Upper lobe of left lung (tissue), 6 donors: ENCODE results near the gene SPATA46. TPM values are rescaled to one million over a fixed set of nuclear protein-coding genes. Genes with fewer than 3 reads are reported as not detected.

Source experiments
- ATAC-seq, 2 donors: fragments of 200-7000 bp; cut with Tn5 transposase; one replicate each; pipeline ENCODE4 v1.9.1; 2022; ENCODE audit warnings: mild to moderate bottlenecking in 2 of 2, moderate library complexity in 2 of 2; ENCODE audit not compliant: low FRiP score in 2 of 2
- DNase-seq, 2 donors: peaks; one replicate each; pipeline ENCODE4 v3.0.0-alpha.2; 2019 to 2020
- H3K27ac ChIP-seq, 4 donors: fragments of 200-600 bp; sonication (generic); one replicate each; pipeline ENCODE4 v1.5.1; 2016 to 2019
- H3K27me3 ChIP-seq, 4 donors: fragments of 200-600 bp; sonication (generic); one replicate each; pipeline ENCODE4 v1.5.1; 2017 to 2019
- H3K36me3 ChIP-seq, 4 donors: fragments of 200-600 bp; sonication (generic); one replicate each; pipeline ENCODE4 v1.5.1; 2016 to 2019
- H3K4me1 ChIP-seq, 4 donors: fragments of 200-600 bp; sonication (generic); one replicate each; pipeline ENCODE4 v1.5.1; 2018 to 2019
- H3K4me3 ChIP-seq, 4 donors: fragments of 200-600 bp; sonication (generic); one replicate each; pipeline ENCODE4 v1.5.1; 2017 to 2019; ENCODE audit warnings: mild to moderate bottlenecking in 2 of 4, moderate library complexity in 1 of 4
- H3K9me3 ChIP-seq, 4 donors: fragments of 200-600 bp; sonication (generic); one replicate each; pipeline ENCODE4 v1.5.1; 2018 to 2019
- EP300 ChIP-seq, 4 donors: sonication (generic); formaldehyde crosslinking; IDR thresholded peaks; one replicate each; pipeline ENCODE4 v1.5.1; 2017; ENCODE audit warnings: antibody characterized with exemption in 4 of 4, control low read depth in 2 of 4
- POLR2A ChIP-seq, 4 donors: fragments of 450-650 bp; IDR thresholded peaks; one replicate each; pipeline ENCODE4 v1.5.1; 2016 to 2017; ENCODE audit warnings: antibody characterized with exemption in 4 of 4, mild to moderate bottlenecking in 2 of 4
- POLR2AphosphoS5 ChIP-seq, 2 donors: sonication (generic); formaldehyde crosslinking; IDR thresholded peaks; one replicate each; pipeline ENCODE4 v1.5.1; 2017; ENCODE audit warnings: antibody characterized with exemption in 2 of 2
- WGBS, 2 donors: methylation state at CpG; one replicate each; pipeline ENCODE4 v1.1.5; 2017 to 2018; 5-methylcytosine and 5-hydroxymethylcytosine counted together
- total RNA-seq, 6 donors: library from RNA; depleted of rRNA in 4 of 6; stranded (reverse); fragments of >200 nt in 4 of 6; gene quantifications; one replicate each; pipeline versions ENCODE4 v1.1.0 to v1.2.1, GENCODE V29; 2016 to 2021
- TF ChIP-seq, protein P1 (sequence below), 6 experiments: fragments of 450-650 bp in 4 of 6; fragments of 200-600 bp in 2 of 6; sonication (generic) in 2 of 6; IDR thresholded peaks; one replicate each; pipeline ENCODE4 v1.5.1; 2016 to 2019; ENCODE audit warnings: antibody characterized with exemption in 6 of 6
- donor health status: DM: no; HTN: no; CAD: no; lungs with moderate emphysema.
- donor health status: DM: no; HTN: yes; CAD: no; lungs with severe emphysema.

Gene SPATA46
- total RNA-seq, 6 donors from 2014 or later = not detected

DNA sequence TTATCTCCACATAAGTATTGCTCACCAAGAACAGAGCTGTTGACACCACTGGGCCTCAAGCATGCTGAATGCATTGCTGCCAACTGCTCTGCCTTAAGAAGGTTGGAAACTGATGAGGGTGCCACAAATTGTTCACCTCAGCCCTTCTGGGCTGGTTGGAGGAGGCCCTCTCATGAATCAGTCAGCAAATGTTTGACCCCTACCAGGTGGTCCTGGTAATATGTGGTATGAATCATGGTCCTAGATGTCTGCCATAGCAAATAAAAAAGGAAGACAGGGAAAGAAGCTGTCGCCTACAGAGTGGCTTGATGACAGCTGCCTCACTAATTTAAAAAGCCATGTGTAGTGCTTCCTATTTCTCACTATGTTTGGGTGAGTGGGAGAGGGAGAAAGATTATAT lies 12.2 kb downstream of the SPATA46 start:
- 90 to 100% methylated on average over 1 of the region's 1 CpG for WGBS, 2 donors
- ATAC-seq = no peak
- H3K27ac ChIP-seq = no peak overlapping the region
- H3K4me3 ChIP-seq = no peak overlapping the region
- no peaks in the 10 kb centered on the region for H3K27me3 ChIP-seq
- no peak for DNase-seq
- H3K9me3 ChIP-seq = no peaks in the 10 kb centered on the region
- no peak for TF ChIP-seq POLR2AphosphoS5 (IDR thresholded peaks at IDR 0.05)
- TF ChIP-seq EP300 (IDR thresholded peaks at IDR 0.05) = no peak
- TF ChIP-seq, protein P1, sequence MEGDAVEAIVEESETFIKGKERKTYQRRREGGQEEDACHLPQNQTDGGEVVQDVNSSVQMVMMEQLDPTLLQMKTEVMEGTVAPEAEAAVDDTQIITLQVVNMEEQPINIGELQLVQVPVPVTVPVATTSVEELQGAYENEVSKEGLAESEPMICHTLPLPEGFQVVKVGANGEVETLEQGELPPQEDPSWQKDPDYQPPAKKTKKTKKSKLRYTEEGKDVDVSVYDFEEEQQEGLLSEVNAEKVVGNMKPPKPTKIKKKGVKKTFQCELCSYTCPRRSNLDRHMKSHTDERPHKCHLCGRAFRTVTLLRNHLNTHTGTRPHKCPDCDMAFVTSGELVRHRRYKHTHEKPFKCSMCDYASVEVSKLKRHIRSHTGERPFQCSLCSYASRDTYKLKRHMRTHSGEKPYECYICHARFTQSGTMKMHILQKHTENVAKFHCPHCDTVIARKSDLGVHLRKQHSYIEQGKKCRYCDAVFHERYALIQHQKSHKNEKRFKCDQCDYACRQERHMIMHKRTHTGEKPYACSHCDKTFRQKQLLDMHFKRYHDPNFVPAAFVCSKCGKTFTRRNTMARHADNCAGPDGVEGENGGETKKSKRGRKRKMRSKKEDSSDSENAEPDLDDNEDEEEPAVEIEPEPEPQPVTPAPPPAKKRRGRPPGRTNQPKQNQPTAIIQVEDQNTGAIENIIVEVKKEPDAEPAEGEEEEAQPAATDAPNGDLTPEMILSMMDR (IDR thresholded peaks at IDR 0.05) = no peak
- no peak for TF ChIP-seq POLR2A (IDR thresholded peaks at IDR 0.05)
- no peaks in the 10 kb centered on the region for H3K4me1 ChIP-seq
- no peaks in the 10 kb centered on the region for H3K36me3 ChIP-seq

- H3K36me3 ChIP-seq = no peaks in the 10 kb centered on the region
- DNase-seq = no peak
- no peak overlapping the region for H3K4me3 ChIP-seq
- no peak for ATAC-seq
- no peaks in the 10 kb centered on the region for H3K27me3 ChIP-seq
- no peaks in the 10 kb centered on the region for H3K4me1 ChIP-seq
- H3K9me3 ChIP-seq = no peaks in the 10 kb centered on the region
- WGBS, 2 donors = 81 to 83% methylated on average over 3 of the region's 3 CpGs
- no peak overlapping the region for H3K27ac ChIP-seq
- no peak for TF ChIP-seq POLR2AphosphoS5 (IDR thresholded peaks at IDR 0.05)
- TF ChIP-seq, protein P1 (IDR thresholded peaks at IDR 0.05) = no peak
- no peak for TF ChIP-seq POLR2A (IDR thresholded peaks at IDR 0.05)
Measured at GRCh38 chr1:162363823-162364222, 12.8 kb downstream of the SPATA46 start.

- 89 to 91% methylated on average over 5 of the region's 5 CpGs for WGBS, 2 donors
- Histone ChIP-seq H3K9me3 (no peaks in the 10 kb centered on the region), H3K4me3 (no peak overlapping the region), H3K27me3 (no peaks in the 10 kb centered on the region), H3K27ac (no peak overlapping the region), H3K36me3 (no peaks in the 10 kb centered on the region), H3K4me1 (peaks cover 0 to 2% (median 0%) of the 10 kb centered on the region in 4 donors)
- DNase-seq (no peak), ATAC-seq (no peak)
- TF ChIP-seq POLR2AphosphoS5 (IDR thresholded peaks at IDR 0.05) = no peak
- TF ChIP-seq EP300 (IDR thresholded peaks at IDR 0.05) = no peak
- no peak for TF ChIP-seq POLR2A (IDR thresholded peaks at IDR 0.05)
- TF ChIP-seq, protein P1 (IDR thresholded peaks at IDR 0.05) = no peak
Measured at GRCh38 chr1:162361349-162361748, 15.3 kb downstream of the SPATA46 start.

DNA sequence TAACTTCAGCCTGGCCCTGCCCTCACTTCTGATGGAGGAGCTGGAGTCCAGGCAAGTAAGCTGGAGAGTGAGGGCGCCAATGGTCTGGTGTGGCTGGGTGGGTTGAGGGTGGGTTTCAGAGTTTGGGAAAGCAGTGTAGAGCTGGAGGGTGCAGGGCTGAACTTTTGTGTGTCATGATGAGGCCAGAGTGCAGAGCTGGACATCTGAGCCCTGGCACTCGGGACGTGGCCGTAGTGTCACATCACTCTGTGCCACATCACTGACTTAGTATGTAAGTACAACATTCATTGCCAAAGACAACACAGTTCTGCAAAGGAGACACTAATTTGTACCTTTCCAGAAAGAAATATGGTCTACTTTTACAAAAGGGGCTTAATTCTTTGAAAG lies 15.8 kb downstream of the SPATA46 start:
- no peaks in the 10 kb centered on the region for H3K36me3 ChIP-seq
- peaks cover 0 to 2% (median 0%) of the 10 kb centered on the region in 4 donors for H3K4me1 ChIP-seq
- H3K27ac ChIP-seq = no peak overlapping the region
- no peak for DNase-seq
- no peak for TF ChIP-seq EP300 (IDR thresholded peaks at IDR 0.05)
- TF ChIP-seq, protein P1 (IDR thresholded peaks at IDR 0.05) = no peak
- no peak for TF ChIP-seq POLR2A (IDR thresholded peaks at IDR 0.05)
- no peak for TF ChIP-seq POLR2AphosphoS5 (IDR thresholded peaks at IDR 0.05)
- H3K9me3 ChIP-seq = no peaks in the 10 kb centered on the region
- ATAC-seq = no peak
- 94 to 95% methylated on average over 4 of the region's 4 CpGs for WGBS, 2 donors
- H3K27me3 ChIP-seq = no peaks in the 10 kb centered on the region
- no peak overlapping the region for H3K4me3 ChIP-seq

DNA sequence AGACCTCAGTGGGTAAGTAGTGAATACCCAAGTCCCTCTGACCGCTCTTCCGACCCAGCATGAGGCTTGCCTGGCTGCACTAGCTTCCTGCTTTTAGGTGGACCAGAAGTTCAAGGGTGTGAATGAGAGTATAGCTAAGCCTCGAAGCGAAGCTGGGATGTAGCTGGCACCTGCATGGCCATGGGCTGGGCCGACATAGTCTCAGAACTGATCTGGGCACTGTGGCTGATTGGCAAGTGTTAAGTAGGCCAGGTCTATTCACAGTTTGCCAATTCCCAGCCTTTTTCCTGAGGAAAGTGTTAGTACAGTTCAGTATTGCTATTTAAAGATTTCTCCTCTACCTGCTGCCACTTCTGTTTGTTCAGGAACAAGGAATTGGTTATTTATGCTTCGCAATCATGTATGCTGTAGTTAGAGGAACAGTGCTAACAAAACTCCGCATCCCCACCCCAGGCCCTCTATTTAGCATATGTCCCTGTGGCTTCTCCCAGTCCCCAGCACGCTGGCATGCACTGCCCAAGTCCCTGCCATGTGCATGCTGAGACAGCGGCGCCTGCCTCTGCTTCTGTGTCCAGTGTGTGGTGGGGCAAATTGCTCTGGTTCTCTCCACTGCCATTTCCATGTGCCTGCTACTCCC lies 16.3 kb downstream of the SPATA46 start:
- Histone ChIP-seq H3K4me3 (no peak overlapping the region), H3K36me3 (no peaks in the 10 kb centered on the region), H3K4me1 (peaks cover 0 to 2% (median 0%) of the 10 kb centered on the region in 4 donors), H3K9me3 (no peaks in the 10 kb centered on the region), H3K27ac (no peak overlapping the region), H3K27me3 (no peaks in the 10 kb centered on the region)
- TF ChIP-seq POLR2AphosphoS5 (IDR thresholded peaks at IDR 0.05) = no peak
- TF ChIP-seq, protein P1 (IDR thresholded peaks at IDR 0.05) = no peak
- TF ChIP-seq POLR2A (IDR thresholded peaks at IDR 0.05) = no peak
- TF ChIP-seq EP300 (IDR thresholded peaks at IDR 0.05) = no peak
- 96 to 97% methylated on average over 10 of the region's 10 CpGs for WGBS, 2 donors
- ATAC-seq (no peak), DNase-seq (no peak)
